ENCODE measurements around the gene PSME4.
A peak's percentile ranks its signal among the peaks of the same experiment; 100 is the strongest.

The PSME4 gene, protein sequence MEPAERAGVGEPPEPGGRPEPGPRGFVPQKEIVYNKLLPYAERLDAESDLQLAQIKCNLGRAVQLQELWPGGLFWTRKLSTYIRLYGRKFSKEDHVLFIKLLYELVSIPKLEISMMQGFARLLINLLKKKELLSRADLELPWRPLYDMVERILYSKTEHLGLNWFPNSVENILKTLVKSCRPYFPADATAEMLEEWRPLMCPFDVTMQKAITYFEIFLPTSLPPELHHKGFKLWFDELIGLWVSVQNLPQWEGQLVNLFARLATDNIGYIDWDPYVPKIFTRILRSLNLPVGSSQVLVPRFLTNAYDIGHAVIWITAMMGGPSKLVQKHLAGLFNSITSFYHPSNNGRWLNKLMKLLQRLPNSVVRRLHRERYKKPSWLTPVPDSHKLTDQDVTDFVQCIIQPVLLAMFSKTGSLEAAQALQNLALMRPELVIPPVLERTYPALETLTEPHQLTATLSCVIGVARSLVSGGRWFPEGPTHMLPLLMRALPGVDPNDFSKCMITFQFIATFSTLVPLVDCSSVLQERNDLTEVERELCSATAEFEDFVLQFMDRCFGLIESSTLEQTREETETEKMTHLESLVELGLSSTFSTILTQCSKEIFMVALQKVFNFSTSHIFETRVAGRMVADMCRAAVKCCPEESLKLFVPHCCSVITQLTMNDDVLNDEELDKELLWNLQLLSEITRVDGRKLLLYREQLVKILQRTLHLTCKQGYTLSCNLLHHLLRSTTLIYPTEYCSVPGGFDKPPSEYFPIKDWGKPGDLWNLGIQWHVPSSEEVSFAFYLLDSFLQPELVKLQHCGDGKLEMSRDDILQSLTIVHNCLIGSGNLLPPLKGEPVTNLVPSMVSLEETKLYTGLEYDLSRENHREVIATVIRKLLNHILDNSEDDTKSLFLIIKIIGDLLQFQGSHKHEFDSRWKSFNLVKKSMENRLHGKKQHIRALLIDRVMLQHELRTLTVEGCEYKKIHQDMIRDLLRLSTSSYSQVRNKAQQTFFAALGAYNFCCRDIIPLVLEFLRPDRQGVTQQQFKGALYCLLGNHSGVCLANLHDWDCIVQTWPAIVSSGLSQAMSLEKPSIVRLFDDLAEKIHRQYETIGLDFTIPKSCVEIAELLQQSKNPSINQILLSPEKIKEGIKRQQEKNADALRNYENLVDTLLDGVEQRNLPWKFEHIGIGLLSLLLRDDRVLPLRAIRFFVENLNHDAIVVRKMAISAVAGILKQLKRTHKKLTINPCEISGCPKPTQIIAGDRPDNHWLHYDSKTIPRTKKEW (N-terminal part only)

DNA sequence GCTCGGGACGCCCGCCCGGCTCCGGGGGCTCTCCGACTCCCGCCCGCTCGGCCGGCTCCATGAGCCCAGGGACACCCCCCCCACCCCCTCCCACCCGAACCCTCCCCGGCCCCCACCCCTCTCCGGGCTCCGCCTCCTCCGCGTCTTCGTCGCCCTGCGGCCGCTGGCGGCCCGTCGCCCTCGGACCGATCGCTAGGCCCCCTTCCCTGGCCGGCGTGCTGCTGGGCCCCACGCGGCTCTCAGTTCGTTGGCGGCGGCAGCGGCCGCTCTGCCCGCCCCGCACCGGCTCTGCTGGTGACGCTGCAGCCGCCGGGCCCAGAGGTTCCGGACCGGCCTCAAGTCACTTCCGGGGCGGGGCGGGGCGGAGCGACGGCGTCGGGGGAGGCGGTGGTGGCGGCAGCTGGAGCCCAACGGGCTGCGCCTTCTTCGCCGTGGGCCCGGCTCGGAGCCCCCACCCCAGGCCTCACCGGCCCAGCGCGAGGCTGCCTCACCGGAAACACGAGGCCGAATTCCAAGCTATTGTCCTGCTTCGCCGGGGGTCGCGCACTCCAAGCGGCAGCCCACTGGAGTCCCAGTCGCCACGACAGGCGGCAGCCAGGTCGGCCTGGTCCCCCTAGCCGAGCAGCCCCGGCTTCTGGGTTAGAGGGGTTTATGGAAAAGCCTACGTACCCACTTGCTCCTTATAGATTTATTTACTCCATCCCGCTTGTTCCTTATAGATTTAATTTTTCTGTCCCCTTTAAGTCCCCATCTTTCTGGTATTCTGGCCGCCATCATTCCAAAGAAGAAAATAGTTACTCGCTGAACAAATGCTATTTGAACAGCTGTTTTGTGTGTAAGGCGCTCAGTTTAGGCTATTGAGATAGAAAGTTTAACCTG lies at the start of gene PSME4:
TSS of gene PSME4 (minus strand) at position 270 of the 879 bp plus-strand sequence. CDS start at position 61, 209 bp downstream.
- DNase-seq = peak; percentile 97

DNA sequence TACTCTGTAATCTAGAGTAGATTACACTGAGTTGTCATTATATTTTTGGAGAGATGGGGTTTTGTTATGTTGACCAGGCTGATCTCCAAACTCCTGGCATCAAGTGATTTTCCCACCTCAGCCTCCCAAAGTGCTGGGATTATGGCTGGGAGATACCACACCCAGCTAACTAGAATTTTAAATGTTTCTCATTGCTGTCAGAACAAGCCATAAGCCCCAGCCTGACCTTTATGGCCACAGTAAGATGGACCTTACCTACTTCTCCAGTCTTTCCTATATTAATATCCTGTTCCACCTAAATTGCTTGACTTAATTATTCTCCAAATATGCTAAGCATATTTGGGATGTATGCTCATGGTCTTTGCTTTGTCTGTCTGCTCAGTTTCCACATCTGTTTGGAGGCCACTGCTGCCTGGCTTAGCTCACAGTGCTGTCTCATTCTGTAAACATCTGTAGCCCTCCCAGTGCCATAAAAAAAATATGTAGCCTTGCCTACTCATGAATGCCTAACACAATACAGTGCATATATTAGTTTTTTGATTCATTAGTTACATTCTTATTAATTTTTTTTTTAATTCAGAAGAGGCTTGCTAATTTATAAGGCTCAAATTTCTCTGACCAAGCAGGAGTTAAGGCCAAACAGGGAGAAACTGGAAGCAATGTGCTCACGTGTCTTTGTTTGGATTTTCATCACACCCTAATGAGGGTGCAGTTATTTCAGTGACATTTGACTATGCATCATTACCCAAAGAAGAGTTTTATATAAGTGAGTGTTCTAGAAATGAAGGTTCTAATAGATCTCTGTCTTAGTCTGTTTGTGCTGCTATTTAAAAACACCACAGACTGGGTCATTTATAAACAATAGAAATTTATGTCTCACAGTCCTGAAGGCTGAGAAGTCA lies 45.3 kb upstream of the PSME4 start:
- DNase-seq = no peak

DNA sequence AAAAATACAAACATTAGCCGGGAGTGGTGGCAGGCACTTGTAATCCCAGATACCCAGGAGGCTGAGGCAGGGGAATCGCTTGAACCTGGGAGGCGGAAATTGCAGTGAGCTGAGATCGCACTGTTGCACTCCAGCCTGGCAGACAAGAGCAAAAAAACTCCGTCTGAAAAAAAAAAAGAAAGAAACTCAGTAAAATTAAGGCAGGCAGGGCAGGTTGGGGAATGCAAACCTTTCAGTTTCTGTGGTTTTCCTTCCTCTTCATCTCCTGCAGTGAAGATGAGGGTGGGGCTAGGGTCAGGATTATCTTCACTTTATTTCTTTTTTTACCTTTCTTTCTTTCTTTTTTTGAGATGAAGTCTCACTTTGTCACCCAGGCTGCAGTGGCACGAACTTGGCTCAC lies 43.2 kb upstream of the PSME4 start:
- no peak for DNase-seq

DNA sequence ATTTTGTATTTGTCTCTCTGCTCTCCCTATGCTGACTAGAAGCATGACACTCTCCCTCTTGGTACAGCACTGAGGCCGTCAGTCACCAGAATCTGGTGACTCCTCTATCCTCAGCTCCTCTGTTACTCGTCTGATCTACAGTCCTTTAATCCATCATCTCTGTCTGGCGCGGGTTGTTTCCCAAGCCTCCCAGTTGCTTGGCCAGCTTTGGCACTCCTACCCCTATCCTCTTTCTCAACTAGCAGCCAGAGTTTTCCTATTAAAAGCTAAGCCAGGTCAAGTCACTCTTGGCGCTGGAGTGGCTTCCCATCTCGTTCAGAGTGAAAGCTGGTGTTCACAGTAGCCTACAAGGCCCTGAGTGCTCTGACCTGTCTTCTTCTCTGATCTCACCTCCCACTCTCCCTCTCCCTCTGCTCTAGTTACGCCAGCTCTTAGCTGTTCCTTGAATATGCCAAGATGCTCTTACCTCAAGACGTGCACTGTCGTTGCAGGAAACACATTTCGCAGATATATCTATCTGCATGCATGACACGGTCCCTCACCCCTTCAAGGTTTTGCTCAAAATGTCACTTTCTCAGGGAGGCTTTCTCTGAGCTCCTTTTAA lies 41.8 kb upstream of the PSME4 start:
- DNase-seq = no peak

DNA sequence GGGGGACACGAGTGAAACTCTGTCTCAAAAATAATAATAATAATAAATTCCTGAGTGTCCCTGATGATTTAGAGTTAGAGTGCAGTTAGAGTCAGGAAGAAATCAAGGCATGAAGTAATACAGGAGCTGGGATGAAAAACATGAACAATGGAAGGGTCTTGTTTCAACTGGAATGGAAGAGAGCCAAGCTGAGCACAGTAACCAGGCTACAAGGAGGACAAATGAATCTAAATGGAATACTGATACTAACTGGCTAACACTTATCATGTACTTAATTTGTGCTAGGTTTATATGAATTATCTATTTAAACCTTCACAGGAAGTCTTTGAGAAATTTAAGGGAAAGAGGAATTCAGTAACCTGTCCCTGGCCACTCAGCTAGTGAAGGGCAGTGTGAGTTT lies 38.8 kb upstream of the PSME4 start:
- DNase-seq = no peak

DNA sequence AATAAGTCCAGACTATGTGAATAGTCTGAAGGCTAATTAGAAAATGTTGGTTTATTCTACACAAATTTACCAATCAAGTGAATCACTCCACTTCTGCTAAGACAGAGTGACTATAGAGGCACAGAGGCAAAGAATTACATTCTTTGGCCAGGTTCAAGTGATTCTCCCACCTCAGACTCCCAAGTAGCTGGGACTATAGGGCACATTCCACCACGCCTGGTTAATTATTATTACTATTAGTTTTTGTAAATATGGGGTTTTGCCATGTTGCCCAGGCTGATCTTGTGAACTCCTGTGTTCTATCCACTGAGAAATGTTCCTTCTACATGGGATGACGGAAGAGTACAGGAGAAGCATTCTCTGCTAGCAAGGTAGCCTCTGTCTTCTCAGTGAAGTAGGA lies 37.6 kb upstream of the PSME4 start:
- no peak for DNase-seq

DNA sequence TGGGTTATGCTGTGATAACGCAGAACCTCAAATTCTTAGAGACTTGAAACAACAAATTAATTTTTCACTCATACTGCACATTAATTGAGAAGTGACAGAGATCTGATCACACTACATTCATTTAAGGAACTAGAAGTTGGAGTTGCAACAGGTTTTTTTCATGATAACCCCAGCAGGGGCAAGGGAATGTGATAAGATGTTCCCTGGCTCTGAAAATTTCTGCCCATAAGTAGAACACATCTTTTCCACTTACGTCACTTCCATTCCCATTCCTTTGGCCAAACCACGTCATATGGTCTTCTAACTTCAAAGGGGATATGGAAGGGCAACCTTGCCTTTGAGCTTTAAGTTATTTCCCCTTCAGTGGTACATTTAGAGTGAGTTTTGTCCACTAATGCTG lies 29.7 kb upstream of the PSME4 start:
- DNase-seq = no peak

DNA sequence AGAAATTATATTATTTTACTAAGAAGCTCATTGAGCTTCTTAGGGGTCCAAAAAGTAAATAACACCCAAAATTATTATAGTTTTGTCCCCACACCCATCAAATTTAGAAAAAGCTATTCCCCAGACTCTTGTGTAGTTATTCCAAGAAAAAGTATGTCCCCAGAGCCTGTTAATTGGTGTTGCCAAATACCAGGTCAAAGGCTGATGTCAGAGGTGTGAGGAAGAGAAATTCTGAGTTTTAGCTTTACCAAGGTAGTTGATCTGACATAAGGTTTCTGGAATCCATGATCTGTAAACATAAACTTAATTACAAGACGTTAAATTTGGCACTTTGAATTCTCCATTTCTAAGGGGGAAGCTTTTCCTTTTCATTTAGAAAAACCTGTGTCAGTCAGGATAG lies 29.3 kb upstream of the PSME4 start:
- DNase-seq = no peak

DNA sequence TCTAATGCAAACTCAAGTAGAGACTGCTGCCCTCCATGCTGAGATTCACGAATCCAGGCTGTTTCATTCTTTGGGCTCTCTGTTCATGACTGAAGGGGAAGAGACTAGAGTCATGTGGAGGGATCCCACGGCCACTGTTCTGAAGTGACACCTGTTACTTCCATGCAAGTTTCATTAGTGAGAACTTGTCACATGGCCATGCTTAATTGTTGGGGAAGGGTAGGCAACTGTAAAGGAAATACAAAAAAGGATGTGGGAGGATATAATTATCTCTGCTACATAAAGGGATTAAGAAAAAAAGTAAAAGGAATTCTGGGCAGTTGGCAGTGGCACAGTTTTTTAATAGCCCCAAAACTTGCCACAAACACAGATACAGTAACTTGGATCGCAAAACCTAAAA lies 28.0 kb upstream of the PSME4 start:
- DNase-seq = no peak

DNA sequence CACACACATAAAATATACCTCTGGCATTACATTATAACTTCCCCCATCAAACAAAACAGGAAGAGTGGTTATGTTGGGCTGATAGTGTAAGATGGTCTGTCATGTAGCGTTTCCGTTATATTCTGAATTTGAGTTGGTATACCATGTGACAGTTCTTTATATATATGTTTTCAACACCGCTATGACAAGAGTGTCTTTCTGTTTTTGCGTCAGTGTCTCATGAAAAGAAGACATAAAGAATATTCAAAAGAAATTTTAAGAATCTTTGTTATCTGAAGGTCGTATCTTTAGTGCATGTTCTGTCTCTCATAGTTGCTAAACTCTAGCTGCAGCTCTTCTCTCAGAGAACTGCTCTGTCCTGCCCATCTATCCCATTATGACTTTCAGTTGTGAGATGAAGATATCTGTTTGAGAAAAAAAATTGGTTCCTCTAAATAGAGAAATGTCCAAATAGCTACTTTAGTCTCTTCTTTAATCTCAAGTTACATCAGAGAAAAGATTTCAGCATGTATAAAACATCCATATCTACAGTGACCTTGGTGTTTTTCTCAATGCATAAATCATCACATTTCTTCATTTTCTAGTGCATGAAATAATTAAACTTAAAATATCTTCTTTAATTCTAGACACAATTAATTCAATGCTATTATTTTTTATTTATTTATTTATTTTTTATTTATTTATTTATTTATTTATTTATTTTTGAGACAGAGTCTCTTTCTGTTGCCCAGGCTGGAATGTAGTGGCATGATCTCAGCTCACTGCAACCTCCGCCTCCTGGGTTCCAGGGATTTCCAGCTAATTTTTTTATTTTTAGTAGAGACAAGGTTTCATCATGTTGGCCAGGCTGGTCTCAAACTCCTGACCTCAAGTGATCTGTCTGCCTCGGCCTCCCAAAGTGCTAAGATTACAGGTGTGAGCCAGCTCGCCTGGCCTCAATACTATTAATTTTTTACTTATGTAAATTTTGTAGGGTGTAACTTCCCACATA lies 24.3 kb upstream of the PSME4 start:
- no peak for DNase-seq

DNA sequence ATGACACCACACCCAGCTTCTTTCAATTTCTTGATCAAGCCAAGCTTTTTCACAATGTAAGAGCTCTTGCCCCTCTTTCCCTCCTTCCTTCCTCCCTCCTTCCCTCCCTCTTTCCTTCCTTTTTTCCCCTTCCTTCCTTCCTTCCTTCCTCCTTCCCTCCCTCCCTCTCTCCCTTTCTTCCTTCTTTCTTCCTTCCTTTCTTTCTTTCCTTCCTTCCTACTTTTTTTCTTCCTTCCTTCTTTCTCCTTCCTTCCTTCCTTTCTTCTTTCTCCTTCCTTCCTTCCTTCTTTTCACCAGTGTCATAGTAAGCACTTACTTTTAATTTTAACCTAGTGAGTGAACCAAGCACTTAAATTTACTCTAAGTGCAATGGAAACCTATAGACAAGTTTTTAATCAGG lies 21.2 kb upstream of the PSME4 start:
- DNase-seq = no peak

DNA sequence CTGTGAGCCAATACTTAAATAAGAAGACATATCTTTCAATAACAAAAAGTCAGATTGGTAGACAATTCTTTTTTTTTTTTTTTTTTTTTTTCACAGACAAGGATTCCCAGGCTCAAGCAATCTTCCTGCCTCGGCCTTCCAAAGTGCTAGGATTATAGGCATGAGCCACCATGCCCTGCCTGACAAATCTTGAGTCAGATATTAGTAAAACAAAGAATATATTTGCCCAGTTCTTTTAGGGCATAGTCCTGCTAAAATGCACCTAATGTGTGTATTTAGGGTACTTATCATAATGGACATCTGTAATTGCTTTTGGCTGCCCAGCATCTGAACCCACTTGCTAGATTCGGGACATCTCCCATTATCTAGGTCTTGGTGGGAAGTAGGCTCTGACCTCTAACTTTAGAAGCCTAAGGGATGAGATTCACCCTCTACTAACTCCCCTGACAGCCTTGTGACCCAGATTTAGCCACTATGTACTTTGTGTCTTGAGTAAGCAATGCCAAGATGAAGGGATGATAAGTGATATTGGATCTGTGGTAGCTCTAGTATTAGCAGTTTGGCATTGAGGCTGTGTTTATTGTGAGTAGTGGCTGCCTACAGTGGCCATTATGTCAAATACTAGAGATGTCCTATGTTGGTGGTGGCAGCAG lies 18.5 kb upstream of the PSME4 start:
- DNase-seq = no peak

DNA sequence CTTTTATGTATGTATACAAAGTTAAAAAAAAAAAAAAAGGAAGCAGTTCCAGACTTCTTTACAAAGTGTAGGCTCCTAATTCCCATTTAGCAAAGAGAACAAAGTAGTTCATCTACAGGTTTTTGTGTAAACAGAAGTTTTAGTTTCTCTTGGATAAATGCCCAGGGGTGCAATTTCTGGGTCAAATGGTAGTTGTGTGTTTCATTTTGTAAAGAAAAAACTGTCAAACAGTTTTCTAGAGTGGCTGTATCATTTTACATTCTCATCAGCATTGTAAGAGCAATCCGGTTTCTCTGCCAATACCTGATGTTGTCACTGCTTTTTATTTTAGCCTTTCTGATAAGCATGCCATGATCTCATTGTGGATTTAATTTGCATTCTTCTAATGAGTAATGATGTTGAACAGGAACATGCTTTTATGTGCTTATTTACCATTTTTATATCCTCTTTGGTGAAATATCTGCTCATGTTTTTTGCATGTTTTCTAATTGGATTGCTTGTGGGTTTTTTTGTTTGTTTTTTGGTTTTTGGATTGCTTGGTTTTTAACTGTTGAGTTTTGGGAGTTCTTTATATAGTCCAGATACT lies 16.6 kb upstream of the PSME4 start:
- DNase-seq = no peak

DNA sequence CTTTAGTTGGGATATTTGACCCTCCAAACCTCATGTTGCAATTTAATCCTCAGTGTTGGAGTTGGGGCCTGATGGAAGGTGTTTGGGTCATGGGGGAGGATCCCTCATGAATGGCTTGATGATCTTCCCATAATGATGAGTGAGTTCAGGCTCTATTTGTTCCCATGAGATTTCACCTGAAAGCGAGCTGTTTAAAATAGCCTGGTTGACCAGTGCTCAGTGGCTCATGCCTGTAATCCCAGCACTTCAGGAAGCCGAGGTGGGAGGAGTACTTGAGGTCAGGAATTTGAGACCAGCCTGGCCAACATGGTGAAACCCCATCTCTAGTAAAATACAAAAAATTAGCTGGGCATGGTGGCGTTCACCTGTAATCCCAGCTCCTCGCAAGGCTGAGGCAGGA lies 14.9 kb upstream of the PSME4 start:
- no peak for DNase-seq

DNA sequence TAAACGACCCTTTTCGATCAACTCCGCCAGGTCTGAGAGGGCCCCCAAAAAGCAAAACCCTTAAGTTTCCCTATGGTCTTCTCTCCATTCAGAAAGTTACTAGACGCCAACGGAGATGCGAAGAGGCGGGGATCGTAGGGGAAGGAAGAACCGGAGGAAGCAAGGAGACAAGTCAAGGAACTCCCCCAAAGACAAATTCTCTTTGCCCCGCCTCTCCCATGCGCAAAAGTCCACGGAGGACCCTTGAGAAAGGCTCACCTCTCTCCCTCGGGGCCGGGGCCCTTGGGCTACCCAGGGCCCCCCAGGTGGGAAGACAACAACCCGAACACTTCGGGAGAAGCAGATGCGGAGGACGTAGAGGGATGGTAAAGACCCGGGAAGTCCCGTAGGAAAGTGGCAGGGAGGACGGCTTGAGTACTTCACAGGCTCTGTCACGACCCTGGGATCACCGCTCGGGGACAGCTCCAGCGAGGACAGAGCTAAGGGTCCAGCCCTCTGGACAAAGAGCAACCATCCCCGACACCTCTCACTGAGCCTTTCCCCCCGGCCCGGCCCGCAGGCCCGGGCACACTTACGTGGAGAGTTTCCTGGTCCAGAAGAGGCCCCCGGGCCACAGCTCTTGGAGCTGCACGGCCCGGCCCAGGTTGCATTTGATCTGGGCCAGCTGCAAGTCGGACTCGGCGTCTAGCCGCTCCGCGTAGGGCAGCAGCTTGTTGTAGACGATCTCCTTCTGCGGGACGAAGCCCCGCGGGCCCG lies 647 bp downstream of the PSME4 start:
- peak; percentile 44 for DNase-seq

DNA sequence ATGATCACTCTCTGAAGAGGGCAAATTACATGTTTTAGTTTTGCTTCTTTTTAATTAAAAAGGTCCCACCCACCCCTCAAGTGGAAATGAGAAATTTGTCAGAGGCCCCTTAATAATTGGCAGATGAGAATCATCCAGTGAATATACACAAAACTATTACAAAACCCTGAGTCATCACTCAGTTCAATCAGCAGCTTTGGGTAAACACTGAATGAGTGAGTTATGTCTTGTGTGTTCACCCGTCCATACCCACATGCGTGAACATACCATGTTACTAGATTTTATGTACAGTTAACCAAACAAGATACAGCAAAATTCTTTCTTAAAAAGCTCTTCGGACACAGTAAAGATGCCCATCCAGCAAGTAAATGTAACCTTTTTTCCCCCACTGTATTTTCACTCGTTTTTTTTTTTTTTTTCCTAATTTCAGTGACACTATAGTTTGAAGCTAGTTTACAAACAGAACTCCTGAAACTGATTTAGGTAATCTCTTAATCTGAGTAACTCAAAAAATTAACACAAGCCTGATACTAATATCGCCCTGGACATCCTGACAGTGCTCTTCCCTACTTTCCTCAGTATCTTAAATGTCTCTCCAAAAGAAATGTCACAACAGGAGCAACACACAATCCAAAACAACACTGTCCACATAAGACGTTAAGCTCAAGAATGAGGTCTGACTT lies 1.4 kb downstream of the PSME4 start:
- no peak for DNase-seq
